Lung (tissue), 12 donors: ENCODE measurements around the gene KLHL17. TPM values are rescaled to one million over a fixed set of nuclear protein-coding genes. Genes with fewer than 3 reads are reported as not detected.

Source experiments
- ATAC-seq: fragments of 200-7000 bp; cut with Tn5 transposase; one replicate; pipeline ENCODE4 v1.9.1; 2020; ENCODE audit warnings: moderate number of reproducible peaks; ENCODE audit not compliant: insufficient read depth, low FRiP score
- DNase-seq, 3 donors: peaks; one replicate each; pipeline ENCODE4 v3.0.0-alpha.2; 2013 to 2017
- H3K27ac ChIP-seq, 2 donors: one replicate each; pipeline ENCODE4 v1.5.1; 2013; ENCODE audit warnings: mild to moderate bottlenecking in 2 of 2, moderate library complexity in 2 of 2, control low read depth in 1 of 2, inconsistent platforms in 1 of 2, low read depth in 1 of 2, low read length in 1 of 2
- H3K27me3 ChIP-seq, 3 donors: one replicate each; pipeline ENCODE4 v1.5.1; 2013; ENCODE audit warnings: low read length in 2 of 3; ENCODE audit not compliant: control insufficient read depth in 3 of 3, insufficient read depth in 3 of 3
- H3K36me3 ChIP-seq, 4 donors: one replicate each; pipeline ENCODE4 v1.5.1; 2013; ENCODE audit warnings: low read length in 4 of 4, mild to moderate bottlenecking in 1 of 4, moderate library complexity in 1 of 4; ENCODE audit not compliant: control insufficient read depth in 4 of 4, insufficient read depth in 4 of 4
- H3K4me1 ChIP-seq, 5 donors: one replicate each; pipeline ENCODE4 v1.5.1; 2013; ENCODE audit warnings: low read length in 5 of 5, mild to moderate bottlenecking in 2 of 5, moderate library complexity in 1 of 5; ENCODE audit not compliant: control insufficient read depth in 5 of 5, insufficient read depth in 5 of 5
- H3K4me3 ChIP-seq: one replicate; pipeline ENCODE4 v1.5.1; 2013; ENCODE audit warnings: mild to moderate bottlenecking, control low read depth, moderate library complexity
- H3K9ac ChIP-seq, 2 donors: one replicate each; pipeline ENCODE4 v1.5.1; 2013; ENCODE audit warnings: low read length in 2 of 2, control low read depth in 1 of 2; ENCODE audit not compliant: insufficient read depth in 1 of 2
- H3K9me3 ChIP-seq, 4 donors: one replicate each; pipeline ENCODE4 v1.5.1; 2013; ENCODE audit warnings: low read length in 3 of 4, mild to moderate bottlenecking in 1 of 4, moderate library complexity in 1 of 4; ENCODE audit not compliant: control insufficient read depth in 4 of 4, insufficient read depth in 3 of 4
- CTCF ChIP-seq: IDR thresholded peaks from 2 replicates; pipeline ENCODE4 v1.5.1; 2012; ENCODE audit warnings: mild to moderate bottlenecking; ENCODE audit errors: control extremely low read depth, extremely low read depth
- WGBS, 2 donors: extraction: QIAGEN DNeasy Blood & Tissue Kit; methylation state at CpG; one replicate each; pipeline ENCODE4 v1.1.7; 2013; 5-methylcytosine and 5-hydroxymethylcytosine counted together
- polyA plus RNA-seq, 2 donors: library from polyadenylated mRNA; stranded (reverse); fragments of 200-250 nt; gene quantifications; one replicate each; pipeline ENCODE4 v1.2.1, GENCODE V29; 2013
- total RNA-seq, 2 donors: library from RNA; depleted of rRNA in 1 of 2; stranded (reverse); fragments of >200 nt in 1 of 2; gene quantifications; one replicate each; pipeline ENCODE4 v1.2.1, GENCODE V29; 2014 to 2021
- donor health status: control.
- donor health status: control.
- donor health status: Bipolar disorder and iron deficiency.
- donor health status: healthy.
- donor health status: DM: yes; HTN: yes; CAD: no.

Gene KLHL17
- total and polyA plus RNA-seq, 4 donors, result 10.0 to 15.2 (median 13.0) TPM

- Histone ChIP-seq H3K4me3 (no peak overlapping the region), H3K36me3 (peaks cover 27 to 94% (median 40%) of the 10 kb centered on the region in 4 donors), H3K9me3 (peaks cover 0 to 9% (median 0%) of the 10 kb centered on the region in 4 donors), H3K27ac (no peak overlapping the region), H3K27me3 (no peaks in the 10 kb centered on the region), H3K9ac (no peak overlapping the region), H3K4me1 (no peaks in the 10 kb centered on the region)
- ATAC-seq, result no peak
- no peak for TF ChIP-seq CTCF
- DNase-seq, result peak in 2 of 3 donors; percentile 26 to 31
- 80 to 86% methylated on average over 6 of the region's 6 CpGs for WGBS, 2 donors
Measured at GRCh38 chr1:951364-951763, 9.0 kb upstream of the KLHL17 start.

GRCh38 chr1:952201-952600 is 8.2 kb upstream of the KLHL17 start:
- H3K9me3 ChIP-seq, result peaks cover 0 to 9% (median 0%) of the 10 kb centered on the region in 4 donors
- H3K27ac ChIP-seq, result no peak overlapping the region
- DNase-seq (no peak), ATAC-seq (no peak)
- 94 to 95% methylated on average over 15 of the region's 15 CpGs for WGBS, 2 donors
- no peak overlapping the region for H3K4me3 ChIP-seq
- H3K27me3 ChIP-seq, result no peaks in the 10 kb centered on the region
- no peak for TF ChIP-seq CTCF
- H3K36me3 ChIP-seq, result peaks cover 27 to 93% (median 37%) of the 10 kb centered on the region in 4 donors
- H3K9ac ChIP-seq, result no peak overlapping the region
- no peaks in the 10 kb centered on the region for H3K4me1 ChIP-seq

DNA sequence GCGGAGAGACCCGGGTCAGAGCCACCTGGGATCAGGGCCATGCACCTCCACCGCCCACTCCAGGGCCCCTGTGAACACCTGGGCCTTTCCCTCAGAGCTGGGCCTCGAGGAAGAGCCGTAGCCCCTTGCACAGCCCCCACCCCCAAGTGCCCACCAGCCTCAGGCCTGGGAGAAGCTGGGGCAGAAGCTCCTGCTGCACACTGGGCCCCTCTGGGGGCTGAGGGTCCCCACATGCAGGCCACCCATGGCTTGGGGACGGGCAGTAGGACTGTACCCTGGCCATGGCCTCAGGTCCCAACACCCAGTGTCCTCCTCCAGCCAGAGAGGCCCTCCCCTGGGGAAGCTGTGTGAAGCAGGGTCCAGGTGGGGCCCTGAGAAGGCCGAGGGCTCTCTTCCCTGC is 7.8 kb upstream of the KLHL17 start:
- 87 to 95% methylated on average over 7 of the region's 7 CpGs for WGBS, 2 donors
- ATAC-seq (no peak), DNase-seq (no peak)
- Histone ChIP-seq H3K4me1 (peaks cover 0 to 3% (median 0%) of the 10 kb centered on the region in 5 donors), H3K36me3 (peaks cover 28 to 89% (median 36%) of the 10 kb centered on the region in 4 donors), H3K4me3 (no peak overlapping the region), H3K27me3 (no peaks in the 10 kb centered on the region), H3K9ac (no peak overlapping the region), H3K27ac (no peak overlapping the region), H3K9me3 (peaks cover 0 to 9% (median 0%) of the 10 kb centered on the region in 4 donors)
- TF ChIP-seq CTCF, result no peak
